GM10266 (cell line): Measurements from ENCODE around the gene SH3RF3.

Experiments
- DNase-seq: peaks from one replicate; pipeline ENCODE4 v3.0.0; 2012; ENCODE audit errors: extremely low spot score
- TF ChIP-seq, protein P1 (sequence below): IDR thresholded peaks from 2 replicates; pipeline ENCODE4 v1.5.1; 2012; ENCODE audit warnings: mild to moderate bottlenecking, low read depth; ENCODE audit not compliant: control insufficient read depth, insufficient read depth; ENCODE audit errors: missing control alignments

SH3RF3 gene

DNA sequence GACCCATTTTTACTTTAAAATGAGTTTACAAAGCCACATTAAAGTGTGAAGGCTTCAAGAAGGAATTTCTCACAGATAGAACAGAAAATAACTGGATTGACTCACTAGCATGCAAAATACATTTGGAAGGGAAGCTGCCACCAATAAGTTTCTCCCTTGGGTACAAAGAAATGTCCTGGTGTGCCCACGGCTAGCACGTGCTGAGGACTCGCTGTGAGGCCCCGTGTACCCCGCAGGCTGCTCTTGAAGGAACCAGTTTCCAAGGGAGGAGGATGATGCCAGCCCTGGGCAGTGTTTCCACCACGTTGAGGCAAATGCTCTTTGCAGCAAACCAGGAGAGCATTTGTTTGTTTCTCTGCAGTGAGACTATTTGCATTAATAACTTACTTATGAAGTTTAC is 207.3 kb downstream of the SH3RF3 start:
- DNase-seq: no peak
- TF ChIP-seq, protein P1, sequence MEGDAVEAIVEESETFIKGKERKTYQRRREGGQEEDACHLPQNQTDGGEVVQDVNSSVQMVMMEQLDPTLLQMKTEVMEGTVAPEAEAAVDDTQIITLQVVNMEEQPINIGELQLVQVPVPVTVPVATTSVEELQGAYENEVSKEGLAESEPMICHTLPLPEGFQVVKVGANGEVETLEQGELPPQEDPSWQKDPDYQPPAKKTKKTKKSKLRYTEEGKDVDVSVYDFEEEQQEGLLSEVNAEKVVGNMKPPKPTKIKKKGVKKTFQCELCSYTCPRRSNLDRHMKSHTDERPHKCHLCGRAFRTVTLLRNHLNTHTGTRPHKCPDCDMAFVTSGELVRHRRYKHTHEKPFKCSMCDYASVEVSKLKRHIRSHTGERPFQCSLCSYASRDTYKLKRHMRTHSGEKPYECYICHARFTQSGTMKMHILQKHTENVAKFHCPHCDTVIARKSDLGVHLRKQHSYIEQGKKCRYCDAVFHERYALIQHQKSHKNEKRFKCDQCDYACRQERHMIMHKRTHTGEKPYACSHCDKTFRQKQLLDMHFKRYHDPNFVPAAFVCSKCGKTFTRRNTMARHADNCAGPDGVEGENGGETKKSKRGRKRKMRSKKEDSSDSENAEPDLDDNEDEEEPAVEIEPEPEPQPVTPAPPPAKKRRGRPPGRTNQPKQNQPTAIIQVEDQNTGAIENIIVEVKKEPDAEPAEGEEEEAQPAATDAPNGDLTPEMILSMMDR: no peak

DNA sequence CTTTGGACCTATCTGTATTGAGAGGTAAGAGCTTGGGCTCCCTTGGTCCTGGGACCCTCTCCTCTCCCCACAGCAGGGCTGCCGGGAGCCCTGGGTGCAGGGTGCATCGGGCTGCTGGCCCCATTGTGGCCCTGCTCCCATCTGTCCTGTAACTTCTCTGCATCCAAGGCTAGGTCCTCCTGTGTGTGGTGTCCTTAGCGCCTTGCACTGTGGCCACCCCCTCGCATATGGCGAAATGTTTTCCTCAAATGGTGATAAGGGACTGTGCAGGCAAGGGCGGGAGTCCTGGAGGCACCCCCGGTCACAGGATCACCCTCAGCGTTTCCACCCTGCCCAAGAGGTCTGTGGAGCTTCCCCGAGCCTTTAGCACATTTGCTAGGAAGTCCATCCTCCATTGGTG is 208.2 kb downstream of the SH3RF3 start:
- TF ChIP-seq, protein P1: no peak
- DNase-seq: no peak

DNA sequence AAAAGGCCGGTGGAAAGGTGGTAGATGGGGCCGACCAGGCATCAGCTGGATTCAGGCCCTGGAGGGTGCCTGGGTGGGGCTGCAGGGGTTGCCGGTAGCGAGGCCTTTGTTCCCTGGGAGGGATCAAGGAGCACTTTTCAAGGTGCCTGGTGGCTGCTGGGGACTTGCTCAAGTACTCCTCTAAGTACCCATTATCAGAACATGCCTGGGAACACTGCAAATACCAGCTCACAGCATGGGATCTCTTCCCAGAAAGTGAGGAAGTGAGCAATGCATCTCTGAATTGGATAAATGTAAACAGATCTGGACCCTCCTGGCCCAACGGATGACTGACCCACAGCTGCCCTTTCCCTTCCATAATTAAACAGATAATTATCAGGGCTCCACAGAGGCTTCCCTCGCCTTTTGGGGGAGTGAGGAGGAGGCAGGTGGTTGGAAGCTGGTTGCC is 210.5 kb downstream of the SH3RF3 start:
- DNase-seq: no peak
- TF ChIP-seq, protein P1: no peak

DNA sequence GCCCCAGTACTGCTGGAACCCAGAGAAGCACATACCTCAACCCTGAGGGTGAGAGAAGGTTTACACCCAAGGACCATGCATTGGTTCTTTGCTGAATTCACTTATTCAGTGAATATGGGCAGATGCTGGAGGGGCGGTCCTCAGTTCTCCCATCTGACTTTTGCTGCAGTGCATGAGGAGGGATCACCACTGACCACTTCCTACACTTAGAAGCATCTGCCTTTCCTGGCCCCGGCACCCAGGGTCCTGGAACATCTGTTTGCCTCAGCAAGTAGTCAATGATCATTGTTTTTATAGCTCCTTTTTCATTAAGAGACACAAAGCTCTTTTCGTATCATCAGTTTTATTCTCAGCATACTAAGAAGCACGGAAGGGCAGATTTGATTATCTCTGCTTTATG is 211.4 kb downstream of the SH3RF3 start:
- TF ChIP-seq, protein P1: no peak
- DNase-seq: no peak

DNA sequence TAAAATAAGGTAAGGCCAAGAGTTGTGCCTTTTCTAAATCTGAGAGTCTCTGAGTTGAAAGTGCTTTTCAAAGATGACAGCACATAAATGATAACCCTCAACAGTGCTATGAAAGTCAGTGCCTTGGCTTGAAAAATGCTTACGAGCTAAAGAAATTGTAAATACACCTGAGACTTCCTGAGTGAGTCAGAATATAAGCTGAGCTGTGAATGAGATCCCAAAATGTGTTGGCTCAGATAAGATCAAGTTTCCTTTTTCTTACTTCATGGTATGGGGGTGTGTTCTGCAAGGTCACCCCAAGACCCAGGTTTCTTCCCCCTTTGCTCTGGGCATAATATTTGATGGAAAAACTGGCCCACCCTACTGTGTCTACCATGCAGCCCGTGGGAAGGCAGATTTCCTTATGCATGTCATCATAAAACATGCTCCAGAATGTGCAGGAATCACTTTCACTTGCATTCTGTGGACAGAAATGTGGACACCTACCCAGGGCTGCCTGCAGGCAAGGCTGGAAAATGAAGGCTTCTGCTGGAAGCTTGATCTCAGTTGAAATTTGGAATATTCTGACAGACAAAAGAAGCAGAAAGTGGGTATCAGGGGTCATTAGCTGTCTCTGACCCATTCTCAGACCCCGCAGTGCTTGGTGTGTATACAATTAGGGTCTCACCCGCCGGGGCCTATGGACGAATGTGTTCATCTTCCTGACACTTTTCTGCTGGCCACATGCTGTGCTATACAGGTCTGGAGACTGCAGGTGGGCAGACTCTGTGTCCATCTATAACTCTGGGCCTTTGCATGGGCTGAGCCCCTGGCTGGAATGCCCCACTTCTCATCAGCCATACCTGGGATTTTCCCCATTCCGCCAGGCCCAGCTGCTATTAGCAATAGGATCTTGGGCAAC is 212.6 kb downstream of the SH3RF3 start:
- DNase-seq: no peak
- TF ChIP-seq, protein P1: no peak

DNA sequence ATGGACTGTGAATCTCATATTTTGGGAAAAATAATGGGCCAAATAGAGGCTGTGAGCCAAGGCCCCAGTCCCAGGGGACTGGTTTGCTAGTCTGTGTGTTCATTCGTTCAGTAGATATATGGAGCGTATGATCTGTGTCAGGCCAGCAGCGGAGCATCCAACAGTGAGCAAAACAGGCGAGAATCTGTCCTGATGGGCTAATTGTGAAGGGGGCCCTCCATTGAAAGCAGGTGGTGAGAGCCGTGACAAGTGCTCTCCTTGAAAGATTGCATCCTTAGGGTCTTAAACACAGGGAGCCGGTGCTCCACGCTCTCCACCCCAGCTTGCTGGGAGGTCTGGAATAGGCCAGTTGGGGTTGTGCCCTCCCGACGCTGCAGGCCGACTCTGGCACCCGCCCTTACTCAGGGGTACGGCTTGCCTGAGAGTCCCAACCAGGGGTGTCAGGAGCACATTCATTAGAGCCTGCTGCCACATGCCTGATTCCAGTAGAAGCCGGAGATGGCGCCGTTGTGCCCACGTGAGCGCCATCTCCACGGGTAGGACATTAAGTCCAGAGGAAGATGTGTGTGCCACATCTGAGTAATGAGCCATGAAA is 213.3 kb downstream of the SH3RF3 start:
- DNase-seq: no peak
- TF ChIP-seq, protein P1: no peak

DNA sequence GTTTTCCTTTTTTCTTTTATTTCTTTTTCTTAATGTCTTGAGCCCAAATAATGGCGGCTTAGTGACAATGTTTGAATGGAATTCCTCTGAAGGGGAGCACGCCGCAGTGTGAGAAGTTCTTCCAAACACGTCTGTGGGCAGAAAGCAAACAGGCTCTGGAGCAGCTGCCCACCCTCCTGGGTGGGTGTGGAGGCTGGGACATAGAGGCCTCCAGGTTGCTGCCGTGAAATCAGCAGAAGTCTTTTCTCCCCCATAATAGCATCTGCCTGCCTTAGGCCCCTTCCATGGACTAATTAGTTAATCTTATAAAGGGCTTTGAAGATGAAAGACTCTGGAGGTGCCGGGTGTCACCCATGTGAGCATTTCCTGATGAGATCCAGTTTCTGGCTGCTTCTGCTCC is 213.9 kb downstream of the SH3RF3 start:
- DNase-seq: no peak
- TF ChIP-seq, protein P1: no peak
